Middle frontal gyrus (tissue), 1 donor: ENCODE measurements around the gene NPDC1.
A peak's percentile ranks its signal among the peaks of the same experiment; 100 is the strongest.

ENCODE experiments used
- DNase-seq: peaks from one replicate; pipeline ENCODE4 v3.0.0-alpha.2; 2015; ENCODE audit warnings: low spot score; ENCODE audit errors: extremely low spot score

Gene NPDC1, protein sequence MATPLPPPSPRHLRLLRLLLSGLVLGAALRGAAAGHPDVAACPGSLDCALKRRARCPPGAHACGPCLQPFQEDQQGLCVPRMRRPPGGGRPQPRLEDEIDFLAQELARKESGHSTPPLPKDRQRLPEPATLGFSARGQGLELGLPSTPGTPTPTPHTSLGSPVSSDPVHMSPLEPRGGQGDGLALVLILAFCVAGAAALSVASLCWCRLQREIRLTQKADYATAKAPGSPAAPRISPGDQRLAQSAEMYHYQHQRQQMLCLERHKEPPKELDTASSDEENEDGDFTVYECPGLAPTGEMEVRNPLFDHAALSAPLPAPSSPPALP

DNA sequence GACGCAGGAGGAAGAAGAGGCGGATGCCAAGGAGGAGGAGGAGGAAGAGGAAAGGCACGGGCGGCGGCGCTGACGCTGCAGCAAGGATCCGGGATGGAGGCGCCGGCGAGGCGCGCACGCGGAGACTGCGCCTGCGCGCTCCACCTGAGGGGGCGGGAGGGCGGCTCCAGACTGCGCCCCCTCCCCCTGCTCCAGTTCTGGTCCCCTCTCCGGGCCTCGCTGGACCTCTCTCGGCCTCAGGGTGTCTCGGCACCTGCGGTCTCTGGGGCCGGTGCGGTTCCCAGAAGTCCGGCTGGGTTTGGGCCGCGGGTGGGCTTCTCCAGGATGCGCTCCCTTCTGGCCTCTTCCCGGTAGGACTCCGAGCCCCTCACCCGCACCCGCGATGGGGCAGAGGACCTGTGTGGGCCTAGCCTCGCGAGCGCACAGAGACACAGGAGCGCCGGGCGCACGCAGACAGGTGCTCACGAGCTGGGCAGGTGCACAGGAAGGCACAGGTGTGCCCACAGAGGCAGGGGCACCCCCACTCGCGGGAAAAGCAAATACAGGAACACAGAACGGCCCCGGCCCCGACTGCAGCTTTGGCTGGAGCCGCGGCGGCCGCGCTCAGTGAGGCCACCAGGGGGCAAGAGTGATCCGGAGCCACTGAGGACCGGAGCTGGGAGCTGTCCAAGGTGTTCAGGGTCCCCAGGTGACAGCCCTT, at the start of gene NPDC1:
NPDC1 (minus strand) TSS at position 90 of the 700 bp plus-strand sequence. CDS start 188 bp downstream, outside the sequence.
- DNase-seq, result peak; percentile 47

DNA sequence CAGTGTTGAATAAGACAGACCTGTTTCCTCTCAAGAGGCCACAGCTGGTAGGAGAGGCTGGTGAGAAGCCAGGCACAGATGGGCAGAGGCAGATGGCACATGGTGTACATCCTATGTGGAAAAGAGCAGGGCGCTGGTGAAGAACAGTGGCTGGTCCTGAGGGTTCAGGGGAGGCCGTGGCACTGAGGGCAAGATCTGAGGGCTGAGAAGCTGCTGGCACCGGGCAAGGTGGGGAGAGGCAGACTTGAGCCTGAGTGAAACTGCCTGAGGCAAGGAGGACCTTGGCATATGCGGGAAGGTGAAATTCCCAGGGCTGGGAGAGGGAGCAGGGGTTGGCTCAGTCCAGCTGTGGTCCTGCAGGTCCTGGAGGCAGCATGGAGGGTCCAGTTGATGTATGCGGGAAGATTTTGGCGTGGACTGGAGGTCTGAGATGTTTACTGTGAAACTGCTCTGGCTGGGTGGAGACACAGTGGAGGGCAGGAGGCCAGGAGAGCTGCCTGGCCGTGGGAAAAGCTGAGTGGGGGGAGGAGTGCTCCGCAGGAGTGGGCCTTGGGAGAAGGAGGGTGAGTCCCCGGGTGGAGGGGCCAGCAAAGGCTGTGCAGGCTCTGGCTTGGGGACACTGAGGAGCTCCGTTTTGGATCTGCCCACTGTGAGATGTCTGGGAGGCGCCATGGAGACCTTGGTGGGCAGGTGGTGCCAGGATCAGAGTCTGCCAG, 43.4 kb upstream of the NPDC1 start:
- DNase-seq, result no peak

DNA sequence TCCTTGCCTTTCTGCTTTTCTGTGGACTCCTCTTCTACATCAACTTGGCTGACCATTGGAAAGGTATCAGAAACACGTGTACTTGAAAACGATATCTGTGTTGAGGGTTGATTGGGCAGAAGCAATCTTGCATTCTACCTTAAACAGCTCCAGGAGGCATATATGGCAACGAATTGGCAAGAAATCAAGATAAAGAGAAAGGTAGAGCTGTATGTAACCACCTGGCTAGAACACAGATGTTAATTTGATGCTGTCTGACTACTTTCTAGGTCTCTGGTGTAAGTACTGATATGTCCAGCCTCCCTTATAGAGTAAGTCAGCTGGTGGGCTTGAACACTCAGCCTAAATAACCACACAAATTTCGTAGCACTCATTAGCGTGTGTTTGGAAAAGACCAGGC, 42.1 kb upstream of the NPDC1 start:
- no peak for DNase-seq

DNA sequence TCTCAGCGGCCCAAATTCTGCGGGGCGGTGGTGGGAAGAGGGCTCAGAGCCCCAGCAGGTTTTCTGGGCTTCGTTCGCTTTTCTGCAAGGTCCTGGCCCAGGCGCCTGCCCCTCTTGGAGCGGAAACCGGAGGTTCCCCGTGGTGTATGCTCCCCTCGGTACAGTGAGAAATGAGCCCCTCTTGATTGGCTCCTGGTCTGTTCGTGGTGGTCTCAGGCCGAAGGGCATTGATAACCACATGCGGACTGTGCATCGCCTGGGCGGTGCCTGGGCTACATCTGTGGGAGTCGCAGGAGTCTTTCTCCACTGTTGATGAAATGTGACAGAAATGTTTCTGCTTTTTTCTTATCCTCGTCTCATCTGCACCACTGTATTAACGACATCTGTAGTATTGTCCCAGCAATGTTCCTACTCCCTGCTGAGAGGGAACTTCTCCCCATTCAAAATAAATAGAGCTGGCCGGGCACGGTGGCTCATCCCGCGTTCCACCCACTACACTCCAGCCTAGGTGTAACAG, 41.5 kb upstream of the NPDC1 start:
- DNase-seq, result no peak

DNA sequence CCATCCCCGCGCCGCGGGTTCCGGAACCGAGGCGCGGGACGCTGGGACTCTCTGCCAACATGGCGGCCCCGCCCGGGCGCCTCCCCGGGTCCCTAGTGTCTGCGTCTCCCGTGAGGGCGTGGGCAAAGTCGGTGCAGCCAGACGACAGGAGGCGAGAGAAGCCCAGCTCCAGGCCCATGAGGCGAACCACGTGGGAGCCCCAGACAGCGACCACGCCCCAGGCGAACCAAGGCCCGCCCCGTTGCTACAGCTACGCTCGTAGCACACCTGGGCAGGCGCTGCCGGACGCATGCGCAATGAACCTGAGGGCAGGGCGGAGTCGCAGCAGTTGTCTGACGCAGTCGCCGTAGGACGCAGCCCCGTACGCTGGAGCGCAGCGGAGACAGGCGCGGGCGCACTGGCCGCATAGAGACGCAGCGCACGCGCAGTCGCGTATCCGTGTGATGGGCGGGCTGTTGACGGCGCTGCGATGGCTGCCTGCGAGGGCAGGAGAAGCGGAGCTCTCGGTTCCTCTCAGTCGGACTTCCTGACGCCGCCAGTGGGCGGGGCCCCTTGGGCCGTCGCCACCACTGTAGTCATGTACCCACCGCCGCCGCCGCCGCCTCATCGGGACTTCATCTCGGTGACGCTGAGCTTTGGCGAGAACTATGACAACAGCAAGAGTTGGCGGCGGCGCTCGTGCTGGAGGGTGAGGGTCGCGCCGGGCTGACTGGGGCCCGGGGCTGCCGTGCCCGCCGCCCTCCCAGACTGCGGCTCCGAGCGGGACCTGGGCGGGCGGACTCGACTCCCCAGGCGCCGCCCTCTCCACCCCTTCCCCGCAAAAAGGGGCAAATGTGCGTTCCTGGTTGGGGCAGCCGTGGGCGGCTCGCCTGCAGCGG, 40.8 kb upstream of the NPDC1 start, which contains the start of gene MAN1B1:
MAN1B1 (plus strand) TSS at position 455 of the 878 bp plus-strand sequence; CDS start at position 470, 15 bp downstream.
- DNase-seq, result peak; percentile 98

DNA sequence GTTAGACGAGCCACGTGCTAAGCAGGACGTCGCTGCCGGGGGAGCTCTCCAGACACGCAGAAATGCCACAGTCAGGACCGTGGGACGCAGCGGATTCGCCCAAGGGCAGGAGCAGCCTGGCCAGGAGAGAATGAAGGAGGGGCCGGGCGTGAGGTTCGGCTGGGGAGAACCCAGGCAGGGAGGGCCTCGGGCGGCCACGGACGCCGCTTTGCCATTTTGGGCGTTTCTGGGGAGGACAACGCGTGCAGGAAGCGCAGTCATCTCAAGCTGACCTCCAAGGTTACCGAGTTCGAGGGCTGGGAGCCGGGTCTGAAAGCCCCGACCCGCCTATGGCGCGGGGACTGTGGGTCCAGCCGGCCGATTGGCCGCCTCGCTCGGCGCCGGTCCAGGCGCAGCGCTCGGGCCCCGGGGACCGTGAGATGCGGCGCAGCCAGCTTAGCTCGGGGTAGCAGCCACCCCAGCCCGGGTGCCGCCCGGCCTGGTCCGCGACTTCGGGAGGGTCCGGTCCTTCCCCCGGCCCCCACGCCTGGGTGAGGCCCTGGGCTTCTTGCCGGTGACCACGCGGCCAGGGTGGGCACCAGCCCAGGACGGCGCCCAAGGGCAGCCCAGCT, 40.0 kb upstream of the NPDC1 start:
- no peak for DNase-seq

DNA sequence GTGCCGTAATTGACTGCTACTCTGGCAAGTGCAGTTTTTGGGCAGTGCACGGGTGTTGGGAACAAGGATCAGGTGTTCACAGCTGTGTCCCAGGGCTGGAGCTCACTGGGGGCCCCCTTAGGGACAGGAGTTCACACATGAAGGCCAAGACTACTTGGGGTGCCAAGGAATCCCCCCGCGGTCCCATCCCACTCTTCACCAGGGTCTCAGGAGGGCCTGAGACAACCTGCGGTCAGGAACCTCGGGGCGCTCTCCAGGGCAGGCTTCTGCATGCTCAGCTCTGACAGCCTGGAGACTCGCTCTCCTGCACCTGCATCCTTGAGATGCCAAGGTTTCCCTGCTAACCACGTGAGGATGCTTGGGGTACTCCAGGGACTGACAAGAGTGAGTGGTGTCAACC, 38.5 kb upstream of the NPDC1 start:
- no peak for DNase-seq

DNA sequence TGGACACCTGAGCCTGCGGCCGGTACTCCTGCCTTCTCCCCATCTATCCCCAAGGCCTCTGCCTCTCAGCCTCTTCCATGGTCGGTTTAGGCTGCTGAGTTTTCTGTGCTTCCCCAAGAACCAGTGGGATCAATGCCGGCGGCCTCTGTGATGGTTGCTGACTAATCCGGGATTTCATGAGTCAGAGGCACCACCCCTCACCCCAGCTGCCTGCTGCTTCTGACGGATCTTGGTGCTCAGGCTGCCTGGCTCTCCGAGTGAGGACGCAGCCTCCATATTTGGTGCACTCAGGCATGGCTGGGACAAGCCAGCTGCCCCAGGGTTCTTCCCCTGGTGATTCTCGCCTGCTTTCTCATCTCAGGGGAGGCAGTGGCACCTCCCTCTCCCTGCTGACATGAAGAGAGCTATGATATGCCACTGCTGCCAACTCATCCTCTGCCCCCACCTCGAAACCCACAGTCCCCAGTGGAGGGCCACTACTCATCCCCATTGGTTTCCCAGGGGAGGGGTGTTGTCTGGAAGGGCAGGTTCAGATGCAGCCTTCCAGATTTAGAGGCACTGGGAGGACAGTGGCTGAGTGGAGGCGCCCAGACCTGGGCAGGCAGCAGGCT, 37.5 kb upstream of the NPDC1 start:
- DNase-seq, result peak; percentile 27

DNA sequence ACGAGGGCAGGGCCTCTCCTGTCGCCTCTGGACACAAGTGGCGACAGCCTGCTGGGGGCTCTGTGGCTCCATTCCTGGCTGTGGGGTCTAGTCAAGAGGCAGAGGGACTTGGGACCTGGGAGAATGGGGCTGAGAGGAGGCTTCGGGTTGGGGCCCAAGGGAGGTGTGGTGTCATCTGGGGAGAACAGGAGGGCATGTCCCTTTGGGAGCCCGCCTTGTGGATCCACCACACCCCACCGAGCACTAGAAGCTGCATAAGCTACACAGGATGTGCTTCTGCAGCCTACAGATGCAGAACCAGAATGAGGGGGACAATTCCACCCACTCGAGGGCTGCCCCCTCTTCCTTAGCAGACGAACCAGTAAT, 36.9 kb upstream of the NPDC1 start:
- DNase-seq, result no peak

DNA sequence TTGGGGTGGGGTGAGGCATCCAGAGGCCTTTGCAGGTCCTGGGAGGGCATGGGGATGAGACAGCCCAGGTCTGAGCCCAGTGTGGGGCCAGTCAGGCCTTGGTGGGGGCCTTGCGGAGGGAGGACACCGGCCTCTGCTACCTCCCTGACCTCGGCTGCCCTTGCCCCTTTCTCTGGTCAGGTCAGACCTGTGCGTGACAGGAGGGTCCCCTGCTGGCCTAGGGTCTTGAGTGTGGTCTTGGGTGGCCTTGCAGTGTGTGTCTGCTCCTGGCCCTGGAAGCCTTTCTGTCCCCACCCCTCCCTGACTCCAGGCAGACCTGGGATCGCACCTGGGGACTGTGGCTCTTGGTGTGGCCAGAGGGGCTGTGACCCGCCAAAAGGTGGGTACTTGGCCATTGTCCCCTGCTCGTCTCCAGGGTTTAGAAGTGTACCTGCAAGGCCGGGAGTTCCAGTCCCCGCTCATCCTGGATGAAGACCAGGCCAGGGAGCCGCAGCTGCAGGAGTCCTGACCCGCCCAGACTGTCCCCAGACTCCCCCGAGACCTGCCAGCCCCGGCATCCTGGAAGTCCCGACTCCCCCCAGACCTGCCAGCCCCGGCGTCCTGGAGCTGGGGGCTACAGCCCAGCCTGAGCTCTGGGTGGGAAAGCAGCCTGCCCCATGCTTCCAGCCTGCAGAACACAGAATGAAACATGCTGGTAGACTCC, 36.4 kb upstream of the NPDC1 start:
- no peak for DNase-seq

DNA sequence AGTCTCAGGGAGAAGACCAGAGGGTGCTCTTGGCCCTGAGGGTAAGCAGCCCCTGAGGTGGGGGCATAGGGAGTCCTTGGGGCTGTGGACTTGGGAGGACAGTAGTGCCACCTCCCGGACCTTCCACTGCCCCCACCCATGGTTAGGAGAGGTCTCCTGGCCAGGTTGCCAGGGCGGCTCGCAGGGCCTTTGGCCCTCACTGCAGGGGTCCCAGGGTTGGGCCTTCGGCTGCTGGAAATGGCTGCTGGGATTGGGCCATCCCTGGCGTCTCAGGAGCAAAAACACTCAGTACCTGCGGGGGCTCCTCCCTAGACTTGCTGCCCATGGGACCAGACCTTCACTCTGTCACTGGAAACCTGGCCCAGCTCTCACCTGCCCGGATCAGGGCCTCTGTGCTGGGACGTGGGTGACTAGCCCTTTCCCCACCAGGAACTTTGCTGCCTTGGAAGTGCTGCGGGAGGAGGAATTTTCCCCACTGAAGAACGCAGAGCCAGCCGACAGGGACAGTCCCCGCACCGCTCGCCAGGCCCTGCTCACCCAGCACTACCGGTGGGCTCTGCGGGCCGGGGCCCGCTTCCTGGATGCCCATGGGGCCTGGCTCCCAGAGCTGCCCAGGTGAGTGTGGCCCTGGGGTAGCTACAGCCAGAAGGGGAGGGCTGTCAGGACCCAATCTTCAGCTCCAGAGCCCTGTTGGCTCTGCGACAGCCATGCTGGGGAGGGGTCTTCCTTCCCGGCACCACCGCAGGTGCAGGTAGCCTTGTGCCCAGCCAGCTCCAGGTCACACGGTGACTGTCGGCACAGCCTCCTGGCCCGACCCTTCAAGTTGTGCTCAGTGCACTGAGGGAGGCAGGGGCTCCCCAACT, 34.5 kb upstream of the NPDC1 start:
- DNase-seq, result no peak

DNA sequence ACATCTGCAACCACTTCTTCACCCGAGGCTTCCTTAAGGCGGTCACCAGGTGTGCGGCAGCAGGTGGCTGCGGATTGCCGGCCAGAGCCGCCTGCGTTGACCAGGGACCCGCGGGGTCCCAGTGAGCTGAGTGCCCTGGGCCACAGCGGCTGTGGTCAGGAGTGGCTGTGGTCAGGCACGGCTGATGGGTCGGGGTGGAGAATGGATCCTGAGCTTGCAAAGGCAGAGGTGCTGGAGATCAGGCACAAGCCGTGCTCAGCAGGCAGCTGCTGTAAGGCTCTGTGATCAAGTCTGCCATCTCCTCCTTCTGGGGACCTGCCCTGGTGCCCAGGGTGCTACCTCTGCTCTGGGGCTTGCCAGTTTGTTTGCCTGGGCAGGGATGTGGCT, 33.4 kb upstream of the NPDC1 start:
- DNase-seq, result no peak

DNA sequence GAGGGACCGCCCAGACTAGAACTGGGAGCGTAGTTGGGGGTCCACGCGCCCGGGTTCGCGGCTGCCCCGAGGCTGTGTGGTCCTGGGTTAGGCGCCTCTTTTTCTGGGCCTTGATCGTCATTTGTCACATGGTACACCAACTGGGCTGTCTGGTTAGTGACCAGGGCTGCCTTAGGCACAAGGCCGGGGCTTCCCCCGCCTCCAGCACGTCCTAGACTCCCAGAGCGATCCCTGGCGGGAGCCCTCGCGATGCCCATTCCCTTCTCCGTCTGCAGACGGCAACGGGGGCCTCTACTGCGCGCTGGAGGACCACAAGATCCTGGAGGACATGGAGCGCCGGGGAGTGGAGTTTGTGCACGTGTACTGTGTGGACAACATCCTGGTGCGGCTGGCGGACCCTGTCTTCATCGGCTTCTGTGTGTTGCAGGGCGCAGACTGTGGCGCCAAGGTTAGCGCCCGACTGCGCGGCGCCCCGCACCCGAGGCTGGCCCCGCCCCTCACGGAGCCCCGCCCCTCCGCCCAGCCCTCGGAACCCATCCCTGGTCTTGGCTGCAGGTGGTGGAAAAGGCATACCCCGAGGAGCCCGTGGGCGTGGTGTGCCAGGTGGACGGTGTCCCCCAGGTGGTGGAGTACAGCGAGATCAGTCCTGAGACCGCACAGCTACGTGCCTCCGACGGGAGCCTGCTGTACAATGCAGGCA, 32.9 kb upstream of the NPDC1 start:
- DNase-seq, result no peak

DNA sequence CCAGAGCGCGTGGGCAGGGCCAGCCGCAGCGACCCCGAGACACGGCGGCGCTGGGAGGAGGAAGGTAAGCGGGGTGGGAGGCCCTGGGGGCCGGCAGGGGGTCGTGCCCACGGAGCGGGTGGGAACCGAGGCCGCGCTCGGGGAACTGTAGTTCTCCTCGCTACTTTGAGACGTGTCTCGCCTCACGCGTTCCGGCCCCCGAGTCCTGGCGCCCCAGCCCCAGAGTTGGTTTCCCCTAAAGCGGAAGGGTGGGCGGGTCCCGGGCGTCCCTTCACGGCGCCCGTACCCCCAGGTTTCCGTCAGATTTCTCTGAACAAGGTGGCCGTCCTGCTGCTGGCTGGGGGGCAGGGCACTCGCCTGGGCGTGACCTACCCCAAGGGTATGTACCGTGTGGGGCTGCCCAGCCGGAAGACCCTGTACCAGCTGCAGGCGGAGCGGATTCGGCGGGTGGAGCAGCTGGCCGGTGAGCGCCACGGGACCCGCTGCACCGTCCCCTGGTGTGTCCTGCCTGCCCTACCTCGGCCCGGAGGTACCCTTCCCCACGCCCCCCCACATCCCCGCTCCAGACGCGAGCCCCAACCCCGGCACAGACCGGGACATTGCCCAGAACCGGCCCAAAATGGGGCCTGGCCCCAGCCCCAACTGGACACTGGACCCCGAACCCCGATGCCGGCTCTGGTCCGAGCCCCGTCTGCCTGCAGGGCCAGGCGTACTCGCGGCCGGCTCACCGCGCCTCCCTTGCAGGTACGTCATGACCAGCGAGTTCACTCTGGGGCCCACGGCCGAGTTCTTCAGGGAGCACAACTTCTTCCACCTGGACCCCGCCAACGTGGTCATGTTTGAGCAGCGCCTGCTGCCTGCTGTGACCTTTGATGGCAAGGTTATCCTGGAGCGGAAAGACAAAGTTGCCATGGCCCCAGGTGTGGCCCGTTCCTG, 32.0 kb upstream of the NPDC1 start:
- DNase-seq, result no peak

DNA sequence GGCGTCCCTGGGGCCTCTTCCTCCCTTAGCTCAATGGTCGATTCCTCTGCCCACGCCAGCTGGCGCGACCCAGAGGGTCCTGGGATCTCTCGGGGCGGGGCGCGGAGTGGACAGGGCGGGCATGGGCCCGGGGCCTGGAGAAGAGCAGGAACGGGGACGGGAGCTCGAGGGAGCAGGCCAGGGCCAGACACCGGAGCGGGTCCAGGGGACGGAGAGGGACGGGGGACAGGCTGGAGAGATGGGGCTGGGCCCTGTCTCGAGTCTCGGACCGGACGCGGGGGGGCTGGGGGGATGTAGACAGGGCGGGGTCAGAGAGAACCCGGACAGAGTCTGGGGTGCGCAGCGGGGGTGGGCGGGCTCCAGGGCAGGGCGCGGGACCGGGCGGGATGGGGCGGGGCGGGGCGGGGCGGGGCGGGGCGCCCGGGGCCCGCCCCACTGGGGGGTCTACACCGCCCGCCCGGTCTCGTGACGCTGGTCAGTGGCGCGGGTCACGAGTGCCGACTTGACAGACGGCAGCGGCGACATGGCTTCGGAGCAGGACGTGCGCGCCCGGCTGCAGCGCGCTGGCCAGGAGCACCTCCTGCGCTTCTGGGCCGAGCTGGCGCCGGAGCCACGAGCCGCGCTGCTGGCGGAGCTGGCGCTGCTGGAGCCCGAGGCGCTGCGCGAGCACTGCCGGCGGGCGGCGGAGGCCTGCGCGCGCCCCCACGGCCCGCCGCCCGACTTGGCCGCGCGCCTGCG, 31.2 kb upstream of the NPDC1 start, which contains the start of gene UAP1L1:
UAP1L1 (plus strand) TSS at position 508 of the 738 bp plus-strand sequence; CDS start at position 524, 16 bp downstream.
- DNase-seq, result peak; percentile 65

DNA sequence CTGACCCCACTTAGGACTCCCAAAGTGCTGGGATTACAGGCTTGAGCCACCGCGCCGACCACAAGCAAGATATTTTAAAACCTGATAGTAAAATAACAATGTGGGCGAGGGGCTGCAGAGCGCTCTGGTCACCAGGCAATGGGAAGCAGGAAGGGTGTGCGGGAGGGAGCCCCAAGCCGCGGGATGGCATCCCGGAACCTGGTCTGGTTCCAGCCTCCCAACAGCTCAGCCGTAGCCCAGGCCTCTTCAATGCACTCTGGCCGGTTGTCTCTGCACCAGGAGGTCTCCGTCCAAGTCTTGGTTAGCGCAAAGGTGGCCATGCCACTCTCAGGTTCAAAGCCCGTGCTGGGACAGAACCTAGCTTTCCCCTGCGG, 30.6 kb upstream of the NPDC1 start:
- no peak for DNase-seq
